Activated CD4-positive, alpha-beta T cell treated with anti-CD3 and anti-CD28 coated beads, Interleukin-2, amount 50 U/mL, for 24 hours (primary cell): Measurements from ENCODE around the gene RSL24D1.
A peak's percentile ranks its signal among the peaks of the same experiment; 100 is the strongest.

Source experiments
- DNase-seq, 2 donors: peaks; one replicate each; pipeline ENCODE4 v3.0.0-alpha.2; 2020; ENCODE audit warnings: low read depth in 1 of 2, low spot score in 1 of 2

RSL24D1 gene

DNA sequence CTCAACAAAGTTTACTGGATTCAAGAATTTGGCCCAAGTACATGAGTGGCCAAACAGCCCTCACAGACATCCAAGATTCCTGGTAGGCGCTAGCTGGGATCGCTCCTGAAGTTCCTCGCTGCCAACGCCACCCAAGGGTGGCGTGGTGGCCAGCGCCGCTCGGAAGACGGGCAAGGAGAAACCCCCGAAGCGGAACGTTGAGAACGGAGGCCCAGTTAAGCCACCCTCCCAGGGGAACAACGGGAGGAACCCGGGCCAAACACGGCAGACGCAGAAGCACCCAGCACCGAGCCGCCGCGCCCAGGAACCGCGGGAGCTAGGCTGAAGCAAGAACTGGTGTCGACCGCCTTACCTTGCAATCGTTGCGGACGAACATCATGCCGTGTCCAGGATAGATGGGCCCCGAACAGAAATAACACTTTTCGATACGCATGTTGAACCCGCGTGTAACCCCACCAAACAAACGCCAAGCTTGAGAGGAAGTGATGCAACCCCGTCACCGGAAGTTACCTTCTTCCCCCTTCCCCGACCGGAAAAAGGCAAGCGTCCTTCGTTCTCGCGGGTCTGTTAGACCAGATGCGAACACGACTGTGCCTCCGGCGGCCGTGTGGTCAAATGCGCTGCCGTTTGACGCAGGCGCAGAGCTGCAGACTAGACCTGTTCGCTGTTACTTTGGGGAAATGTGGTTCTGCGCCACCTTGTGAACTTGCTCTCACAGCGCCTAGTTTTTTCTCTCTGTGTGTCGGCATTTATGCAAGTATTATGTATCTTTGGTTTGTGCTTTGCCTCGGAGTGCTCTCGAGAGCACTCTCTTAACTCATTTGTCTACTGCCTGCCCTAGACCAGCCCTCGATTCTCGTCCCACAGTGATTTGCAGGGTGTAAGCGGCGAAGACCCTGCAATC is at the start of gene RSL24D1:
TSS of gene RSL24D1 (minus strand) at position 484 of the 904 bp plus-strand sequence. CDS start at position 433, 51 bp downstream.
- peak; percentile 89 to 97 for DNase-seq

DNA sequence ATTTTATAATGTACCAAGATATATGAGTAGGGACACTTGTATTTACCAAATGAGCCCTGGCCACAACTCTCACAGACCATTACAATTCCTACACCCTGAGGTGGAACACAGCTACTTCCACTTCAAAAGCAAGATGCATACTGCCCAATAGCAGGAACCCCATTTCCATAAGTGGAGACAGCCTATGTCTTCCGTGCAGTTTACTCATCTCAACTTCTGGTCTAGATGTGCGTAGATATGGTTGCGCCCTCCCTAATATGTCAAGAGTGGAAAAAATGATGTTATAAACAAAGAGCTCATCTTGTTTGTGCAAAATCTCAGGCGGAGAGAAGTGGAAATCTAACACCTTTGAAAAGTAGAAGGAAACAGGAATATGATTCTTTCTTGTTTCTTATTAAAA is 48.3 kb upstream of the RSL24D1 start:
- DNase-seq: no peak

DNA sequence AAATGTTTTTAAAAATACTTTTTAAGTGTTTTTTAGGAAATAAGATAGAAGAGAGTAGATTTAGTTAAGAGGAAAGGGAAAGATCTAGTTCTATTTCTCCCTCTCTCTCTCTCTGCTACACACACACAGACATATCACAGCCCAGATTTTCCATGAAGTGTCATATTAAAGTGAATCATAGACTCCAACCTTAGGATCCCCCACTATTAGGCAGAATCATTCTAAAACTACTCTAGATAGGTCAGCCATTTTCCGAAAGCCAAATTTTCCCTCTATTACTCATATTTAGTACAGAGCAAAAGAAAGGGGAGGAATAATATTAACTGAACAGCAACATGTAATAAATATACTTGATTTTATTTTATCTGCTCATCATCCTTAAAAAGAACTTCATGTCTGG is 45.1 kb upstream of the RSL24D1 start:
- DNase-seq: no peak

DNA sequence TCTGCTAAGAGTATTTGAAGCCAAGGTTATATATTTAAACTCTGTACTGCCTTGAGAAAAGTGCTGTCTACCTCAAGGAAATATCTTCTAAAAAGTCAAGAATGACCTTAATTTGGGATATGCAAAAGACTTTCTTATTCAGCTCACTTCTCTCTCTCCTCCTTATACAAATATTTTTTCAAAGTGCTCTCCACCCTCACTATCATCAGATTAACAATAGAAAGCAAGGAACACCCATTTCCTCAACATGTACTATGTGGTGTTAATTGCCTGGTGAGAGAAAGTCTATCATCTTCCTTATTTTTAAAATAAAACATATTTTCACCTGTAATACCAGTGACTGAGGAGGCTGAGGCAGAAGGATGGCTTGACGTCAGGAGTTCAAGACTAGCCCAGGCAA is 44.4 kb upstream of the RSL24D1 start:
- no peak for DNase-seq

DNA sequence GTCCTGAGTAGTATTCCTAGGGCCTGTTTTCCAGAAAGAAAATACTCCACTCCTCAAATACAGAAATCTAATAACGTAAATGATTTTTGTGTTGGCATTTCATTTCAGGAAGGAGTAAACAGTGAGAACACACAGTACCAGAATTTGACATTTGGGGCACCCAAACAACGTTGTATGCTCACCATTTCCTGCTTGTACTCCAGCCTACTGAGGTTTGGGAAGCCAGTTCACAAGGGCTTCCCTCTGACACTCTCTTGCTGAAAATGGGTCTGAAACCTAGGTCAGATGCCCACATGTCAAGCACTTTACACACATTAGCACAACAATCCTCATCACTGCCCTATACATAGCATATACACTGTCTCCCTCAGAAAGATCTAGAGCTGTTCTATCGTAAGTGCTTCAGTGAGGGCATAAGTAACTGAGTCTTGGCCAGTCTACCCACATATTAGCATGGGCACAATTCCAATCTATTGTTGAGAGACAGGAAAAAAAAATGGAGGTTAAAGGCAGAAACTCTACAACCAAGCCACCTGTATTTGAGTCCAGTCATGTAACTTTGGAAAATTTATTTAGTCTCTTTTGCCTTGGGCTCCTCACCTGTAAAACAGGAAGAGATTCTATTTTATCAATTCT is 43.5 kb upstream of the RSL24D1 start:
- no peak for DNase-seq

DNA sequence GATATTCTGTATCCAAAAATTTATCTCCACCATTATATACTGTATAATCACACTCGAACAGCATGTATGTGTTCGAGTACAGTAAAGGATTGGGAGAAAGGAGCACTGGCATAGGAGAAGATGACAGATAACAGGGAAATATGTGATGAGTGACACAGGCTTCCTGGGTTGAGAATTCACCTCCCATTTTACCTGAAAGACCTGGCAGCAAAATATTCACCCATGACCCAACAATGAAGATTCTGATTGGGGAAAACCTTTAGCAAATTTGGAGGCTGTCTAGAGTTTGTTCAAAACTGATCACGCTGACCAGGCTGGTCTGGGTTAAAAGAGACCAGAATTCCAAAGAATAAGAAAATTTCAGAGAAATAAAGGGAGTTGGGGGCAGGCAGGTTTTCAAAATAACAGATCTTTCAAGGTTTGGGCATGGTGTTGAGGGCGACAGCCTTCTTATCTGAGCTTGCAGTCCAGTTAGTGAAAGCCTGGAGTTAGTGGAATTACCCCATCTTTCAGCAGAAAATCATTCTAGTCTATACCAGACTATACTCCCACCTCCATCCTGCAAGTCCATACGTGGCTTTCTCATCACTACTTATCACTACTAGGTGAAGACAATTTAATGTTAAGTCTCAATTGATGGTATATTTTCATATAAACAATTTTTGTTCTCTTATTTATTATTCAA is 42.8 kb upstream of the RSL24D1 start:
- DNase-seq: no peak

DNA sequence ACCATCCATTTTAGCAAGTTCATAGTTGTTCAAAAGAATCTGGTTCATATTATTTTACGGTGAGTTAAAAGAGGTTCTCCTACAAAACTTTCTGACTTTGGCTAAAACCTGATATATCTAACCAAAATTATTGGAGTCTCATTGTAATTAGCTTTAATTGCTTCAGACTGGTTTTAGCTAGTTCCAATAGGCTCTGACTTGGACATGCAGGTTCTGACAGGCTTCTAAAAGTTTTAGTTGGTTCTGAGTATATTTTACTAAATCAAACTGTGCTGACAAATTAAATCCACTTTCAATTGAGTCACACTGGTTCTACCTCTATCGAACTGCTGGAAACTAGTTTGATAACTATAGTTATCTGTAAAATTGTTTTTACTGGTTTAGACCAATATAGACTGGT is 42.1 kb upstream of the RSL24D1 start:
- no peak for DNase-seq

DNA sequence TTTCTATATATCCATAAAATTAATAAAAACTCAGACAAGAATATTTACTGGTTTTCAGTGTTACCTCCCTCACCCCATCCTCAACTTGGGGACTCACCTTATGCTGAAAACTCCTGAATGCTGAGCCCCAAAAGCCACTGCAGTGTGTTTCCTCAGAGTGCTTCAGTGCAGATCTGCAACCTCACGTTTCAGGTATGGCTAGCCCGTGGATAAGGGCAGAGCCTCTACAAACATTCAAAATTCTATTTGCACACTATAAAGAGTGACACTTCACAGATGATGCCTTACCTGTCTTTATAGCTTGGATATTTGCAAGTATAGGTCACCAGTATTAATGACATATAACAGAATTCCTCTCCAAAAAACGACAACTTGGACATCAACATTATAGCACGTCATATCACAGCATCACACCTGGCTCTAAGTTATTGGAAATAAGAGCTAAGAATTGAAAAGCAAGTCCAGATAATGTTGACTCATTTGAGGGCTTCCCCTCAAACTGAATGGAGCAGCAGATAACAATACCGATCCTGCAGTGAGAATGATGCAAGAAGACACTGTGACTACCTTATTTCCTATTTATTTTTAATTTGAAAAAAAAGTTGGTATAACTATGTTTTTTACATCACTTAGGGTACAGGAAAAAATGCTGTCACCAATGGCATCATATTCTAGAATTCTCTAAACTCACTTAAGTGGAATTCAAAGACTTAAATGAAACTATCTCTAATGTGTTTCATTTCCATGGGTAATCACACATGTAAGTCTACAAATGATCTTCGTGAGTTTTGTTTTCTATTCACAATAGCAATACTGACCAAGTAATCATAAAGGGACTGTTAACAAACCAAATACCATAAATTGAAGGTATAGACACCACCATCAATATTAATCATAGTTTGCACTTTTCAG is 40.7 kb upstream of the RSL24D1 start:
- DNase-seq: no peak

DNA sequence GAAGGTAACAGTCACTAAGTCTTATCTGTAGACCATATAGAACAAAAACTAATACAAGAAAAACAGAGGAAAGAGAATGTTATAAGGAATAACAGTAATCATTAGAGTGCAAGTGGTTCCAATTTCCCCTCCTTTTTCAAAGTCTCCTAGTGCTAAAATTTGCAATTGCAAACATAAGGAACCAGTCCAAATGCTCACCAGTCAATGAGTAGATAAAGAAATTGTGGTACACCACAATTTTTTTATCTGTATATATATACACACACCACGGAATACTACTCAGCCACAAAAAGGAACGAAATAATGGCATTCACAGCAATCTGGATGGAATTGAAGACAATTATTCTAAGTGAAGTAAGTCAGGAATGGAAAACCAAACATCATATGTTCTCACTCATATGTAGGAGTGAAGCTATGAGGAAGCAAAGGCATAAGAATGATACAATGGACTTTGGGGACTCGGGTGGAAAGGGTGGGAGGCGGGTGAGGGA is 38.9 kb upstream of the RSL24D1 start:
- no peak for DNase-seq

DNA sequence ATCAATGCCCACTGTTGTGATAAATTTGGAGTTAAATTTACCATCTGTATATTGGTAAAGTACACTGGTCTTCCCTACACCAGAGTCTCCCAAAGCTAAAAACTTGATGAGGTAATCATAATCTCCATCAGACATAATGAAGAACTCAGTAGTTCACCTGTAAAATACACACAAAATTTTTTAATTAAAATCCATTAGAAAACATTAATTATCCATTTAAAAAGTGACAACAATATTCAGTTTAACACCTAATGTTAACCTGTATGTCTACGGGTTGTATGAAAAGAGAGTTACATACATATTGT is 38.0 kb upstream of the RSL24D1 start:
- no peak for DNase-seq

DNA sequence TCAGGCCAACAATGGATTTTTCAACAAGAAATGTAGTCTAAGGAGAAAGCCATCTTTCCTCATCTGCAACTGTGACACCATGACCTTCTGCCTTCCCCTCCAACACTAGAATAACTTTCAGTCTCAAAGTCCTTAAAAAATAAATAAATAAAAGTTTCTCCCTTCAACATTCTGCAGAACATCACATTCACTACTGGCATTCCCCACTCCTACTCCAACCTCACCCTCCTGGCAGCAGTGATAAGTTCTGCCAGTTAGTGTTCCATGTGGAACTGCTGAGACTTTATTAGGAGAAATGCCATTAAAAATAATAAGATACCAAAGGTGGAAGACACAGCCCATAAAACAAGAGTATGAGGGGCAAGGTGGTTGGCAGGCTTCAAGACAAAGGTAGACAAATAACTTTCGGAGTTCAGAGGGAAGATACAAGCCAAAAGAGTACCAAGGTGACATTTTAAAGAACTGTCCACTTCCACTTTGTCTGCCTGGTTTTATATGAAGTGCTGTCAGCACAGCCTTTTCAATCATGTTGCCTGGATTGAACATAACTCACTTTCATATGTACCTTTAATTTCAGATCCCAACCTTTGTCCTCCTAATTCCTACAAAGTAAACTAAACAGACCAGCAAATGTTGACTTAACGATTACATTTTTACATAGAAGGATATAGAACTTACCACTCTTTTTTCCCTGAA is 37.5 kb upstream of the RSL24D1 start:
- DNase-seq: no peak

DNA sequence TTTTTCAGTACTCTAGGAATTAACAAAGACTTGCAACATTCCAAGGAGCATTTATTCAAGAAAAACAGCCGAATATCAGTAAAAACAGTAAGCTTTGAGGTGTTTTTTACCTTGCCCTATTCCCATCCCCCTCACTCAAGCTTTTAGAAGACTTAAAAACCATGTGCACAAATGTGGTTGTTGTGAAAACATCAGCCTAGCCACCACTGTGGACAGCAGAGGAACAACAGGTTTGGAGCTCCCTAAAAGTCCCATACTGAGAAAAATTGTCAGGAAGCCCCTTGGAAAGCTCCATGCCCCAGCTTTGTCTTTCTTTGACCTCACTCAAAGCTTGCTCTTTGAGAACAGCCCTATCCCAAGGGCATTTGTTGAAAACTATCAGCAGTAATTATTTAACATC is 34.7 kb upstream of the RSL24D1 start:
- DNase-seq: no peak

DNA sequence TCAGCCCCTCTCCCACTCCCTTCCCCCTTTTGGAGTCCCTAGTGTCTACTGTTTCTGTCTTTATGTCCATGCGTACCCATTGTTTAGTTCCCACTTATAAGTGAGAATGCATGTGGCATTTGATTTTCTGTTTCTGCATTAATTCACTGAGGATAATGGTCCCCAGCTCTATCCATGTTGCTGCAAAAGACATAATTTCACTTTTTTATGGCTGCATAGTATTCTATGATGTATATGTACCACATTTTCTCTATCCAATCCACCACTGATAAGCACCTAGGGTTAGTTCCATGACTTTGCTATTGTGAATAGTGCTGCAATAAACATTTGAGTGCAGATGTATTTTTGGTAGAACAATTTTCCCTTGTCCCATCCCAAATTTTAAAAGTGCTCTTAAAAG is 34.2 kb upstream of the RSL24D1 start:
- DNase-seq: no peak

DNA sequence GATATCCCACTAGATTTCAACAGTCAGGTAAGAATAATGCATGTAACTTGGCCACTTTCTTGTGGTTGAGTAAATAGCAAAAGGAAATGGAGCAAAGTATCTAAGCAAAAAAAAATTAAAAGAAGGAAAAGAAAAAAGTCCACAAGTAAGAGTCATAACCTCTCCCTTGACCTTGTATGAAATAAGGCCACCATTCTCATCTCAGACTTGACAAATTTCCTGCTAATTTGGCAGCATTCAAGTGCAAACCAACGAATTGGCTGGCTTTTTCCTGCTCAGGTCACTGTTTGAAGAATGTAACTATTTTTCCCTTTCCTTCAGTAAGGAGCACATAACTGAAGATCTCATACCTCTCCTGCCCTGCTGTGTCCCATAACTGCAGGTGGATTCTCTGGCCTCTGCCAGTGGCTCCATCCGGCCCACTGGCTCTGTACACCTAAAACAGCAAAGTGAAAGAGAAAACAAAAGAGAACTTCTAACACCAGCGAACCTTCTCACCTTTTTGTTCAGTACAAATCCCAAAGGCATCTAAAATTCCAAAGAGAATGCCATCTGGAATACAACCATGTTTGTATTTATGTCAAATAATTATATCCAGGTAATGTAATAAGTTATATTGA is 33.4 kb upstream of the RSL24D1 start:
- DNase-seq: no peak

DNA sequence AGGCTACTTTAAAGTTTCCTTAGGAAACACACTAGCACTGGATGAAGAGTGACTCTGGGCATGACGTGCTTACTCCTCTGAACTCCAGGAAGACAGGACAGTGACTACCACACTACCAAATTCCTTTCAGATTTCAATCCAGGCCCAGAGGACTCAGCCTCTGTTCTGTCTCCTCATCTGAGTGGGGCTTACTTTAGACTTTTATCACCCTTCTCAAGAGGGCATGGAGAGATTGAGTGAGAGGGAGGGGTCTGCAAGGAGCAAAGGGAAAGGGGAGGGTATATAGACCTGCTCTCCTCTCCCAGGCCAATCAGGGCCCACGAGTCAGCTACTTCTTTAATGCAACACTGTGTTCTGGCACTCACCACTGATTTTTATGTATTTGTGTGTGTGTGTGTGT is 29.4 kb upstream of the RSL24D1 start:
- DNase-seq: no peak

DNA sequence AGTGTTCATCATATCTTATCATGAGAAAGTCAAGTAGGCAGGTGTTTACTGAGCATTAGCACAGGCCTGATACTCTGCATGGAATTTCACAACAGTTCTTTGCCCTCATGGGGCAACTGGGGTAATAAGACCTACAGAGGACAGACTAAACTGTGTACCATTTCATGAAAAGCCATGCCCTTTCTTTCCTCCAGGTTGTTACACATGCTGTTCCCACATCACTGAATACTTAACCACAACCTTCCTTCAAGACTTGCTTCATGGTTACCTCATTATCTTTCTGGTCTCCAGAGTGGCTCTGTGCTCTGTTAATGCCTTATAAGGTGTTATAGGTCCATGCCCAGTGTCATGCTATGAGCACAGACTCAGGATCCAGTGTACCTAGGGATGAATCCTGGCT is 28.2 kb upstream of the RSL24D1 start:
- DNase-seq: no peak

DNA sequence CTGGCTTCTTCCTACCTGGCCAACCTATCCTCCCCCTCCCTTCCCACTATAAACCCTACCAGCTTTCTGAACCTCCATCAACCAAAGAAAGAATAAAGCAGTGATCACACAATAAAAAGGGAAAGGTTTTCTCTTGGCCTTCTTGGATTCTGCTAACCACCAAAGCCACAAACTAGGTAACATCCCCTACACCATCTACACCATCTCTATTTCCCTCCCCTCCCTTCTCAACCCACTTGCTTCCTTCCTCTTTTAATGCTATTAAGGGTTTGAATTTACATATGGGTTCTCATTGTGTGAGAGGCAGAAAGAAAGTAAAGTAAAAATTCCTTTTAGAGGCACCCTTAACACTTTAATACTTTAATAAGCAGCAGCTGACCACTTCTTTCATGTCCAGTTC is 25.8 kb upstream of the RSL24D1 start:
- no peak for DNase-seq

DNA sequence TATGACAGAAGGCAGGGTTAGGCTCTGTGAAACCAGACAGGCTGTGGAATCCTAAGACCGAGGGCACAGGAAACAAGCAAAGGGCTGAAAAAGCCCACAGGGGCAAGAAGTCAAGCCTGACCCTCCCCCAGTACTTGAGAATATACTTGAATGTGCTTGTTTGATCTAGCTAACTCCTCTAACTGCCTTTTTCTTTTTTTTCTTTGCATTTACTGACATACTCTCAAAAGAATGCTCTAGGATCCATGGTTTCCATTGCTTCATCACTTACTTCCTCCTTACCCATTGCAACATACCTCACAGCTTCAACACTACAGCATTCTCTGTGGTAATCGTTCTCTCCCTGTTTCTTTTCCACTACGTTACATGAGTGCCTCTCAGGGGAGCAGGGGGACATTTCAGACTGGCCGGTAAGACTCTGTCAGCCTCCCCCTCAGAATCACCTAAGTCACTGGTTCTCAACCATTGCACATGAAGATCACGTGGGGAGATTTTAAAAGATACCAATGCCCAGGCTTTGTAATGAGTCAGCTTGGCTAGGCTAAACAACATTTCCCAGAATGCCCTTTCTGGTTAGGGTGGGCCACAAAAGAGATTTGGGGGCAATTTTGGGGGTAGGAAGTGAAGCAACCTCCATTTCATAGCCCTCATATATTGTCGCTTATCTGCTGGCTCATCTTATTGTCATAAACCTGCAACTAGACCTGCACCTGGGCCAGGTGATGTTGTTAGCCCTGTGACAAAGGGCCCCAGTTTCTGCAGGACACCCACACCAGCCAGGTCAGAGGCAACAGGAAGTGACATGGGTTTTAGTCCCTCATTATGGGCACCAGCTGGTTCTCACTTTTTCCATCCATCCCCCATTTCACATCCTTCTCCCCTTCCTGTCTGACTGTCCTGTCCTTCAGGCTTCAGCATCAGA is 24.6 kb upstream of the RSL24D1 start:
- no peak for DNase-seq

DNA sequence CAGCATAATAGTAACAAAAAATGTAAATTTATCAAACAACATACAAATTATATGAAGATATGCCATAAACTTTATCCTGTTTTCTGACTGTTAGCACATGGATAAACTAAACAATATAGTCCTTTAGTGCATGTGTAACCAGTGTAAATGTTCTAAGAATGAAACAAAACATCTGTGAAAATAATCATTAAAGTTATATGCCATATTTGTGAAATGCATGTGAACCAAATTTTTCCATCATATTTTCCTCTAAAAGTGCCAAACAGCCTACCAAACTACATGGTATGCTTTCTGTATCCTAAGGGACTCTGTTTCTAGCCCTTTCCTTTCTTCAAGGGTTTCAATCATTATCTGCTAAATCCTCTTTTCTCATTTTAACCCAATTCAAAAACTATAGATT is 23.9 kb upstream of the RSL24D1 start:
- DNase-seq: no peak
